Loucy (cell line): ENCODE measurements around the gene SLC22A24.

Experiments
- H2AFZ ChIP-seq: fragments of 200-600 bp; sonication (generic); 2 replicates; pipeline ENCODE4 v1.6.0; 2016; ENCODE audit warnings: antibody characterized with exemption, mild to moderate bottlenecking, low read length, moderate library complexity
- H3F3A ChIP-seq: fragments of 200-600 bp; 2 replicates; pipeline ENCODE4 v1.6.0; 2016; ENCODE audit warnings: antibody characterized with exemption, low read depth, mild to moderate bottlenecking
- H3K27me3 ChIP-seq: fragments of 200-600 bp; sonication (generic); 2 replicates; pipeline ENCODE4 v1.6.1; 2014; ENCODE audit warnings: low read length, mild to moderate bottlenecking; ENCODE audit not compliant: insufficient read depth, poor library complexity, severe bottlenecking
- H3K36me3 ChIP-seq: fragments of 200-600 bp; sonication (generic); 2 replicates; pipeline ENCODE4 v1.6.1; 2016; ENCODE audit warnings: low read length; ENCODE audit not compliant: insufficient read depth
- H3K4me1 ChIP-seq: fragments of 200-600 bp; sonication (generic); 2 replicates; pipeline ENCODE4 v1.5.1; 2014; ENCODE audit warnings: low read length, mild to moderate bottlenecking; ENCODE audit not compliant: insufficient read depth, poor library complexity, severe bottlenecking
- H3K4me2 ChIP-seq: fragments of 200-600 bp; sonication (generic); 2 replicates; pipeline ENCODE4 v1.6.0; 2014; ENCODE audit warnings: antibody characterized with exemption, low read length, low read depth, mild to moderate bottlenecking; ENCODE audit not compliant: poor library complexity, severe bottlenecking
- H3K4me3 ChIP-seq: fragments of 200-600 bp; sonication (generic); 2 replicates; pipeline ENCODE4 v1.5.1; 2014; ENCODE audit warnings: low read length, mild to moderate bottlenecking, mixed read lengths; ENCODE audit not compliant: poor library complexity, severe bottlenecking
- H3K79me2 ChIP-seq: fragments of 200-600 bp; sonication (generic); 2 replicates; pipeline ENCODE4 v1.6.1; 2014; ENCODE audit warnings: low read length; ENCODE audit not compliant: insufficient read depth
- H3K9ac ChIP-seq: fragments of 200-600 bp; sonication (generic); 2 replicates; pipeline ENCODE4 v1.6.0; 2014; ENCODE audit warnings: mild to moderate bottlenecking, low read depth, low read length, moderate library complexity; ENCODE audit not compliant: poor library complexity, severe bottlenecking
- H3K9me2 ChIP-seq: fragments of 200-600 bp; sonication (generic); replicated peaks from 2 replicates; pipeline ENCODE4 v1.6.1; 2016; ENCODE audit warnings: low read depth, low read length, mixed read lengths
- H3K9me3 ChIP-seq: fragments of 200-600 bp; sonication (generic); 2 replicates; pipeline ENCODE4 v1.6.1; 2014; ENCODE audit warnings: mild to moderate bottlenecking, antibody characterized with exemption, low read length, low read depth; ENCODE audit not compliant: insufficient read depth
- H4K20me1 ChIP-seq: fragments of 200-600 bp; sonication (generic); 2 replicates; pipeline ENCODE4 v1.6.0; 2014; ENCODE audit warnings: antibody characterized with exemption, low read length, mild to moderate bottlenecking; ENCODE audit not compliant: insufficient read depth, poor library complexity, severe bottlenecking
- CTCF ChIP-seq: fragments of 200-600 bp; sonication (generic); conservative IDR thresholded peaks from 2 replicates; pipeline ENCODE4 v1.5.1; 2014; ENCODE audit warnings: mild to moderate bottlenecking, antibody characterized with exemption, low read length
- EZH2phosphoT487 ChIP-seq: fragments of 200-600 bp; IDR thresholded peaks from 2 replicates; pipeline ENCODE4 v1.6.1; 2018; ENCODE audit warnings: antibody characterized with exemption, mild to moderate bottlenecking, moderate library complexity, borderline replicate concordance

The SLC22A24 gene

DNA sequence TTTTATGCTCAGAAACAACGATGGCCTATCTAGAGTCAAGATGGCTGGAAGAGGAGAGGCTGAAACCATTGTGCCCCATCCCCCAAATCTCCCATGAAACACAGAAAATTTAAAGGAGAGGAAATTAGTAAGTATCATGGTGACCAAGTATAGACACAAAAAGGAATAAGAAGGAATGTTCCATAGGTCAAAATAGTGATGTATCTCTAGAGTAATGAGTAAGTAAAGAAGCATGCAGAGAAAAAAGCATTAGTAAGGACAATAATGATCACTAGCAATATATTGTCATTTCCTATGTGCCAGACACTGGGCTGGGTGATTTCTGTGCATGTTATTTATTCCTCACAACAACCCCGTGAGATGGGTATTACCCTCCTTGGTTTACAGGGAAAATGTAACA lies 2.6 kb upstream of the SLC22A24 start:
- H4K20me1 ChIP-seq, result no peaks in the 10 kb centered on the region
- H3K9me3 ChIP-seq, result no peaks in the 10 kb centered on the region
- no peaks in the 10 kb centered on the region for H3K27me3 ChIP-seq
- H3K9me2 ChIP-seq, result no peaks in the 10 kb centered on the region
- H3K4me1 ChIP-seq, result no peaks in the 10 kb centered on the region
- no peak for TF ChIP-seq CTCF
- H3K4me2 ChIP-seq, result no peak overlapping the region
- no peak overlapping the region for H3K9ac ChIP-seq
- H3F3A ChIP-seq, result no peaks in the 10 kb centered on the region
- H3K79me2 ChIP-seq, result no peaks in the 10 kb centered on the region
- no peak overlapping the region for H3K4me3 ChIP-seq
- H3K36me3 ChIP-seq, result no peaks in the 10 kb centered on the region
- H2AFZ ChIP-seq, result no peak overlapping the region

GRCh38 chr11:63142459-63142858 lies 1.6 kb downstream of the SLC22A24 start:
- H3K79me2 ChIP-seq, result no peaks in the 10 kb centered on the region
- no peaks in the 10 kb centered on the region for H3K27me3 ChIP-seq
- no peak overlapping the region for H3K4me2 ChIP-seq
- no peaks in the 10 kb centered on the region for H4K20me1 ChIP-seq
- TF ChIP-seq EZH2phosphoT487 (no peak), CTCF (no peak)
- no peaks in the 10 kb centered on the region for H3K9me3 ChIP-seq
- H3K9me2 ChIP-seq, result no peaks in the 10 kb centered on the region
- H3K36me3 ChIP-seq, result no peaks in the 10 kb centered on the region
- no peaks in the 10 kb centered on the region for H3K4me1 ChIP-seq
- no peaks in the 10 kb centered on the region for H3F3A ChIP-seq
- no peak overlapping the region for H3K9ac ChIP-seq
- no peak overlapping the region for H2AFZ ChIP-seq
- no peak overlapping the region for H3K4me3 ChIP-seq

GRCh38 chr11:63132985-63133775 lies 10.8 kb downstream of the SLC22A24 start:
- TF ChIP-seq CTCF (no peak), EZH2phosphoT487 (no peak)
- Histone ChIP-seq H3K9ac (no peak overlapping the region), H3K9me2 (no peaks in the 10 kb centered on the region), H3F3A (no peaks in the 10 kb centered on the region), H4K20me1 (no peaks in the 10 kb centered on the region), H3K4me1 (no peaks in the 10 kb centered on the region), H3K79me2 (no peaks in the 10 kb centered on the region), H3K36me3 (no peaks in the 10 kb centered on the region), H2AFZ (no peak overlapping the region), H3K4me3 (no peak overlapping the region), H3K4me2 (no peak overlapping the region), H3K27me3 (no peaks in the 10 kb centered on the region), H3K9me3 (no peaks in the 10 kb centered on the region; the same call in 1 of the 2 replicates)
